ENCODE measurements around the gene RNASE1. TPM values are rescaled to one million over a fixed set of nuclear protein-coding genes. Genes with fewer than 3 reads are reported as not detected.
A peak's percentile ranks its signal among the peaks of the same experiment; 100 is the strongest.

RNASE1 gene
- total RNA-seq, 1 donor = 1.1 TPM

GRCh38 chr14:20799456-20799891 lies 3.2 kb downstream of the RNASE1 start:
- Histone ChIP-seq H3K4me2 (ENCODE audit: insufficient read depth, low read length) (no peak overlapping the region), H4K20me1 (ENCODE audit: insufficient read depth, low read length) (no peaks in the 10 kb centered on the region), H3K4me3 (ENCODE audit: insufficient read depth, low read length) (no peak overlapping the region), H3K27me3 (ENCODE audit: insufficient read depth, low read length) (peaks cover 3% of the 10 kb centered on the region), H3K36me3 (ENCODE audit: insufficient read depth, low read length) (no peaks in the 10 kb centered on the region), H3K79me2 (ENCODE audit: insufficient read depth, low read length) (no peaks in the 10 kb centered on the region), H3K4me1 (ENCODE audit: insufficient read depth, low read length) (no peaks in the 10 kb centered on the region), H2AFZ (ENCODE audit: low read length) (no peak overlapping the region), H3K9me3 (ENCODE audit: low read depth, low read length) (no peaks in the 10 kb centered on the region), H3K27ac (ENCODE audit: low read depth, low read length) (no peak overlapping the region)
- TF ChIP-seq CTCF (IDR thresholded peaks at IDR 0.05; ENCODE audit: extremely low read depth, low read depth, low read length) = no peak
- DNase-seq (ENCODE audit: insufficient read length, low spot score, missing footprints) = no peak

- Histone ChIP-seq H3K4me3 (ENCODE audit: insufficient read depth, low read length) (no peak overlapping the region), H3K27ac (ENCODE audit: low read depth, low read length) (no peak overlapping the region), H2AFZ (ENCODE audit: low read length) (no peak overlapping the region), H3K4me1 (ENCODE audit: insufficient read depth, low read length) (no peaks in the 10 kb centered on the region), H3K36me3 (ENCODE audit: insufficient read depth, low read length) (no peaks in the 10 kb centered on the region), H3K9me3 (ENCODE audit: low read depth, low read length) (no peaks in the 10 kb centered on the region), H3K79me2 (ENCODE audit: insufficient read depth, low read length) (no peaks in the 10 kb centered on the region), H3K4me2 (ENCODE audit: insufficient read depth, low read length) (no peak overlapping the region), H3K27me3 (ENCODE audit: insufficient read depth, low read length) (peaks cover 5% of the 10 kb centered on the region), H4K20me1 (ENCODE audit: insufficient read depth, low read length) (no peaks in the 10 kb centered on the region)
- no peak for TF ChIP-seq CTCF (IDR thresholded peaks at IDR 0.05; ENCODE audit: extremely low read depth, low read depth, low read length)
- no peak for DNase-seq (ENCODE audit: insufficient read length, low spot score, missing footprints)
These were observed 3.7 kb downstream of the RNASE1 start for GRCh38 chr14:20798932-20799331.

GRCh38 chr14:20798318-20798717 lies 4.3 kb downstream of the RNASE1 start:
- no peaks in the 10 kb centered on the region for H3K9me3 ChIP-seq (ENCODE audit: low read depth, low read length)
- TF ChIP-seq CTCF (IDR thresholded peaks at IDR 0.05; ENCODE audit: extremely low read depth, low read depth, low read length) = no peak
- no peaks in the 10 kb centered on the region for H4K20me1 ChIP-seq (ENCODE audit: insufficient read depth, low read length)
- H3K36me3 ChIP-seq (ENCODE audit: insufficient read depth, low read length) = no peaks in the 10 kb centered on the region
- no peak overlapping the region for H3K4me2 ChIP-seq (ENCODE audit: insufficient read depth, low read length)
- DNase-seq (ENCODE audit: insufficient read length, low spot score, missing footprints) = peak; percentile 23
- no peaks in the 10 kb centered on the region for H3K79me2 ChIP-seq (ENCODE audit: insufficient read depth, low read length)
- H3K4me3 ChIP-seq (ENCODE audit: insufficient read depth, low read length) = no peak overlapping the region
- peaks cover 5% of the 10 kb centered on the region for H3K27me3 ChIP-seq (ENCODE audit: insufficient read depth, low read length)
- no peak overlapping the region for H2AFZ ChIP-seq (ENCODE audit: low read length)
- H3K4me1 ChIP-seq (ENCODE audit: insufficient read depth, low read length) = no peaks in the 10 kb centered on the region
- H3K27ac ChIP-seq (ENCODE audit: low read depth, low read length) = no peak overlapping the region

GRCh38 chr14:20797164-20797563 lies 5.5 kb downstream of the RNASE1 start:
- DNase-seq (ENCODE audit: insufficient read length, low spot score, missing footprints) = no peak
- Histone ChIP-seq H3K79me2 (ENCODE audit: insufficient read depth, low read length) (no peaks in the 10 kb centered on the region), H4K20me1 (ENCODE audit: insufficient read depth, low read length) (no peaks in the 10 kb centered on the region), H3K27me3 (ENCODE audit: insufficient read depth, low read length) (peaks cover 5% of the 10 kb centered on the region), H3K9me3 (ENCODE audit: low read depth, low read length) (no peaks in the 10 kb centered on the region), H3K4me1 (ENCODE audit: insufficient read depth, low read length) (no peaks in the 10 kb centered on the region), H3K27ac (ENCODE audit: low read depth, low read length) (no peak overlapping the region), H3K4me3 (ENCODE audit: insufficient read depth, low read length) (no peak overlapping the region), H3K36me3 (ENCODE audit: insufficient read depth, low read length) (no peaks in the 10 kb centered on the region), H2AFZ (ENCODE audit: low read length) (no peak overlapping the region), H3K4me2 (ENCODE audit: insufficient read depth, low read length) (no peak overlapping the region)
- no peak for TF ChIP-seq CTCF (IDR thresholded peaks at IDR 0.05; ENCODE audit: extremely low read depth, low read depth, low read length)
